Coronary artery (tissue), 2 donors: ENCODE measurements around the gene PANX1.

Experiments used
- DNase-seq: peaks from one replicate; pipeline ENCODE4 v3.0.0-alpha.2; 2017; ENCODE audit warnings: low spot score
- H3K27ac ChIP-seq, 2 donors: fragments of 200-600 bp; sonication (generic); one replicate each; pipeline ENCODE4 v1.5.1; 2016 to 2019
- H3K4me3 ChIP-seq: fragments of 200-600 bp; sonication (generic); 2 replicates; pipeline ENCODE4 v1.5.1; 2016; ENCODE audit warnings: mild to moderate bottlenecking, moderate library complexity
- TF ChIP-seq, protein P1 (sequence below): fragments of 200-600 bp; sonication (generic); IDR thresholded peaks from one replicate; pipeline ENCODE4 v1.5.1; 2019; ENCODE audit warnings: antibody characterized with exemption

PANX1 gene

GRCh38 chr11:94184362-94184761, 55.7 kb downstream of the PANX1 start:
- Histone ChIP-seq H3K27ac (peak overlapping the region in 1 of 2 donors; percentile 26), H3K4me3 (peak overlapping the region; percentile 53)
- TF ChIP-seq, protein P1, sequence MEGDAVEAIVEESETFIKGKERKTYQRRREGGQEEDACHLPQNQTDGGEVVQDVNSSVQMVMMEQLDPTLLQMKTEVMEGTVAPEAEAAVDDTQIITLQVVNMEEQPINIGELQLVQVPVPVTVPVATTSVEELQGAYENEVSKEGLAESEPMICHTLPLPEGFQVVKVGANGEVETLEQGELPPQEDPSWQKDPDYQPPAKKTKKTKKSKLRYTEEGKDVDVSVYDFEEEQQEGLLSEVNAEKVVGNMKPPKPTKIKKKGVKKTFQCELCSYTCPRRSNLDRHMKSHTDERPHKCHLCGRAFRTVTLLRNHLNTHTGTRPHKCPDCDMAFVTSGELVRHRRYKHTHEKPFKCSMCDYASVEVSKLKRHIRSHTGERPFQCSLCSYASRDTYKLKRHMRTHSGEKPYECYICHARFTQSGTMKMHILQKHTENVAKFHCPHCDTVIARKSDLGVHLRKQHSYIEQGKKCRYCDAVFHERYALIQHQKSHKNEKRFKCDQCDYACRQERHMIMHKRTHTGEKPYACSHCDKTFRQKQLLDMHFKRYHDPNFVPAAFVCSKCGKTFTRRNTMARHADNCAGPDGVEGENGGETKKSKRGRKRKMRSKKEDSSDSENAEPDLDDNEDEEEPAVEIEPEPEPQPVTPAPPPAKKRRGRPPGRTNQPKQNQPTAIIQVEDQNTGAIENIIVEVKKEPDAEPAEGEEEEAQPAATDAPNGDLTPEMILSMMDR: no peak
- no peak for DNase-seq

DNA sequence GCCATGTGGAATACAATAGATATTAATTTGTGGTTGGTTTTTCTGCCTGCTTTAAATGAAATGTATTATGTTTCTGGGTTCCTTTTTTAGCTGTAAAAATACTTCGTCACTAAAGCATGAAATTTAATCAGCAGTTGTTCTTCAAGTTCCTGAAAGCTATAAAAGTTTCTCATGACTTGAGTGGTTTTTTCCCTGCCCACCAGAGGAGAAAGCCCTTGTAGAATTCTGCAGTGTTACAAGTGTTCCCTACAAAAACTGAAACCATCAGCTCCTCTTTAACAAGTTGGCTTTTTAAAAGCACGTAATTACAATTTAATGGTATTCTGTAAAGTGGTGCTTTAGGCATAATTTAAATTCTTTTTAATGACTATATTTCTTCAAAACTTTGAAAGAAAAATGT, 56.2 kb downstream of the PANX1 start:
- peak overlapping the region; percentile 25 for H3K4me3 ChIP-seq
- no peak for DNase-seq
- TF ChIP-seq, protein P1: no peak
- H3K27ac ChIP-seq: no peak overlapping the region

GRCh38 chr11:94185416-94186084, 56.9 kb downstream of the PANX1 start:
- DNase-seq: no peak
- no peak overlapping the region for H3K27ac ChIP-seq
- TF ChIP-seq, protein P1: no peak
- no peak overlapping the region for H3K4me3 ChIP-seq

- TF ChIP-seq, protein P1: no peak
- no peak overlapping the region for H3K27ac ChIP-seq
- no peak overlapping the region for H3K4me3 ChIP-seq
- DNase-seq: no peak
Measured at GRCh38 chr11:94186342-94187203, 57.9 kb downstream of the PANX1 start.

GRCh38 chr11:94193288-94193687, 64.6 kb downstream of the PANX1 start:
- TF ChIP-seq, protein P1: no peak

GRCh38 chr11:94194712-94195111, 66.1 kb downstream of the PANX1 start:
- H3K27ac ChIP-seq: no peak overlapping the region
- no peak for DNase-seq
- TF ChIP-seq, protein P1: no peak
- no peak overlapping the region for H3K4me3 ChIP-seq

More at GRCh38 chr11:94193288-94193687, 64.6 kb downstream of the PANX1 start:
- no peak for DNase-seq
- no peak overlapping the region for H3K4me3 ChIP-seq
- no peak overlapping the region for H3K27ac ChIP-seq

- Histone ChIP-seq H3K27ac (no peak overlapping the region), H3K4me3 (no peak overlapping the region)
- no peak for DNase-seq
- TF ChIP-seq, protein P1: no peak
Measured at GRCh38 chr11:94196363-94196762, 67.7 kb downstream of the PANX1 start.
